Suprapubic skin (tissue), 3 donors: Measurements from ENCODE around the gene STIM1.

Experiments used
- CTCF ChIP-seq, 2 donors: fragments of 200-600 bp in 1 of 2; fragments of 450-650 bp in 1 of 2; sonication (generic) in 1 of 2; IDR thresholded peaks; one replicate each; pipeline ENCODE4 v1.5.1; 2016 to 2019; ENCODE audit warnings: antibody characterized with exemption in 2 of 2, mild to moderate bottlenecking in 1 of 2, moderate library complexity in 1 of 2
- POLR2A ChIP-seq, 2 donors: fragments of 450-650 bp; IDR thresholded peaks; one replicate each; pipeline ENCODE4 v1.6.1; 2017; ENCODE audit warnings: antibody characterized with exemption in 2 of 2, mild to moderate bottlenecking in 2 of 2, moderate library complexity in 2 of 2

DNA sequence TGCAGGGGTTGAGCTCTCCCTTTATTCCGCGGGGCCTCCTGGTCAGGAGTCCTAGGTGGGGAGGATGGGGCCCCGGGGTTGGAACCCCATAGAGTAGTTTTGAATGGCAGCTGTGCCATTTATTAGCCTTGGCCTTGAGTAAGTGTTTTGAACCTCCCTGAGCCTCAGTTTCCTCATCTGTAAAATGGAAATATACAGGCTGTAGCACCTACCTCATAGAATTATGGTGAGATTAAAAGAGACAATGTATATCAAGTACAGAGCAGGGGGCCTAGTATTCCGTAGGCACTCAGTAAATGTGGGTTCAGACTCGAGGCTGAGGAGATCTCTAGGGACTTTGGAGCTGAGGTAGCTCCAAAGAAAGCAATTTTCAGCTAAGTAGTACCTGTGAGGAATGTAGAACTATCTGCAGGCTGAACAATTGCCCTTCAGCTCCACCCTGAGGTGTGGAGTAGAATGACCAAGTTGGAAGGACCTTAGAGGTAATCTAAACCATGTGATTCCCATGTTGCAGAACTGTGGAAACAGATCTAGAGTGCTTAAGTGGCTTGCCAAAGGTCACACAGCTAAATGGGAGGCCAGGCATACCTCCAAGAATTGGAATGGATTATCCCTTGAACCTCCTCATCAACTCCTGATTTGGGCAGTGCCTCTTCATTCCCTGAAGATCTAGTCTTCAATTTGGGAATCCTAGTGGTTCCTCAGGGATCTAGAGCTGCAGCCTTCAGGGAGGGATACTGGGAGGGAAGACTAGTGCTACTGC, 46.4 kb upstream of the STIM1 start:
- TF ChIP-seq CTCF (IDR thresholded peaks at IDR 0.05) (no peak), POLR2A (IDR thresholded peaks at IDR 0.05) (no peak)
